HG03378 (cell line): ENCODE results near the gene PHPT1.
A peak's percentile ranks its signal among the peaks of the same experiment; 100 is the strongest.
"Not testable (repeated sequence)": the region's sequence is repeated elsewhere in the genome, so short reads cannot be mapped to it uniquely, and the experiment has no call there.

Experiments used
- ATAC-seq: cut with Tn5 transposase; IDR thresholded peaks from one replicate; pipeline ENCODE4 v1.9.1; 2021; ENCODE audit warnings: mild to moderate bottlenecking, moderate library complexity; ENCODE audit not compliant: unreplicated experiment

PHPT1 gene

GRCh38 chr9:136849038-136849959 is at the start of gene PHPT1:
PHPT1 (plus strand) TSS chr9:136849409; CDS start chr9:136849431, 22 bp downstream.
- peak; percentile 75 for ATAC-seq

- ATAC-seq, result no peak
These were observed 49.2 kb upstream of the PHPT1 start for GRCh38 chr9:136799854-136800657.

GRCh38 chr9:136802321-136802720 is 46.9 kb upstream of the PHPT1 start:
- no peak for ATAC-seq

GRCh38 chr9:136803009-136803550 is 46.1 kb upstream of the PHPT1 start:
- not testable (repeated sequence) for ATAC-seq

GRCh38 chr9:136803551-136804508 is 45.4 kb upstream of the PHPT1 start:
- ATAC-seq, result no peak

- no peak for ATAC-seq
These were observed 44.6 kb upstream of the PHPT1 start for GRCh38 chr9:136804509-136805206.

GRCh38 chr9:136805207-136805740 is 43.9 kb upstream of the PHPT1 start:
- ATAC-seq, result no peak

- ATAC-seq, result no peak
These were observed 43.1 kb upstream of the PHPT1 start for GRCh38 chr9:136806067-136806466.

GRCh38 chr9:136806631-136807201 is 42.5 kb upstream of the PHPT1 start:
- no peak for ATAC-seq

GRCh38 chr9:136807281-136808074 is 41.7 kb upstream of the PHPT1 start, which contains the start of gene RABL6:
RABL6 (plus strand) TSS chr9:136807948; CDS start chr9:136808197, 249 bp downstream.
- no peak for ATAC-seq

- no peak for ATAC-seq
These were observed 41.0 kb upstream of the PHPT1 start for GRCh38 chr9:136808075-136808805.

- no peak for ATAC-seq
These were observed 40.4 kb upstream of the PHPT1 start for GRCh38 chr9:136808806-136809158.

- ATAC-seq, result no peak
These were observed 34.3 kb upstream of the PHPT1 start for GRCh38 chr9:136814725-136815421.

GRCh38 chr9:136815422-136815782 is 33.8 kb upstream of the PHPT1 start:
- ATAC-seq, result no peak

GRCh38 chr9:136820971-136821825 is 28.0 kb upstream of the PHPT1 start:
- no peak for ATAC-seq
